ENCODE measurements around the gene HPN. TPM values are rescaled to one million over a fixed set of nuclear protein-coding genes. Genes with fewer than 3 reads are reported as not detected.

The HPN gene
- total and polyA plus RNA-seq, 2 experiments from 2014 or later: 14.0 to 17.4 TPM

DNA sequence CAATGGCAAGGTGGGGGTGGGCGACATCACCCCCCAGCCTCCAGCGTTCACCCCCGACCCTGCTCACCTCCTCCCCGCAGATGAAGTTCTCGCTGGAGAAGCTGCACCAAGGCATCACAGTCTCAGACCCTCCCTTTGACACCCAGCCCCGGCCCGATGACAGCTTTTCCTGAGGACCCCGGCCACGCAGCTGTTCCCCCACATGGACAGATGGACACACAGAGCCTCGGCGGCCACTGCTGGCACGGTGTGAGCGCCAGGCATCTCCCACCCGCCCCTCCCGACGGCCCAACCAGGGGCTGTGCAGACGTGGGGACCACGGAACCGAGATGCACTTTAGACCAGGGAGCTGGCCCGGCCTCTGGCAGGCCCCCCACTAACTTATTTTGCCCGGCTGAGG lies 15.6 kb upstream of the HPN start (continued):
- TF ChIP-seq, protein P1, sequence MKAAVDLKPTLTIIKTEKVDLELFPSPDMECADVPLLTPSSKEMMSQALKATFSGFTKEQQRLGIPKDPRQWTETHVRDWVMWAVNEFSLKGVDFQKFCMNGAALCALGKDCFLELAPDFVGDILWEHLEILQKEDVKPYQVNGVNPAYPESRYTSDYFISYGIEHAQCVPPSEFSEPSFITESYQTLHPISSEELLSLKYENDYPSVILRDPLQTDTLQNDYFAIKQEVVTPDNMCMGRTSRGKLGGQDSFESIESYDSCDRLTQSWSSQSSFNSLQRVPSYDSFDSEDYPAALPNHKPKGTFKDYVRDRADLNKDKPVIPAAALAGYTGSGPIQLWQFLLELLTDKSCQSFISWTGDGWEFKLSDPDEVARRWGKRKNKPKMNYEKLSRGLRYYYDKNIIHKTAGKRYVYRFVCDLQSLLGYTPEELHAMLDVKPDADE (IDR thresholded peaks at IDR 0.05): no peak

DNA sequence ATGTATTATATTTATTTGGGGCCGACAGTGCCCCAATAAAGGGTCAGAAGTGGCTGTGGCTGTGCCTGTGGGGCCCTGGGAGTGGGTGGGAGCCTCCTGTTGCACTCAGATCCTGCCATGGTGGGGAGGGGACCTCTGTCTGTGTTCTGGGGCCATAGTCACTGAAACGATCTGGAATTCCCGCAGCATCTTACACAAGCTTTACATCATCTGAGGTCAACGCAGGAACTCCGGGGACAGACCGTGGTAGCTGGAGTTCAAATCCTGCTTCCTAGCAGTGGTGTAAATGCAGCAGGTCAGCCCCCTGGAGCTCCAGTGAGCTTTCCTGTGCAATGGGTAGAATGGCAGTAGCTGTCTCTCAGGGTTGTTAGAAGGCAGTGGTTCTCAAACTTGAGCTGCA lies 15.1 kb upstream of the HPN start:
- Histone ChIP-seq H3K27ac (ENCODE audit: low read depth) (peak overlapping the region; percentile 59; the same call in 1 of the 2 replicates), H3K36me3 (ENCODE audit: insufficient read depth) (peaks cover 42% of the 10 kb centered on the region), H3K4me2 (no peak overlapping the region), H3F3A (replicated peaks; ENCODE audit: low read depth) (peaks cover 53% of the 10 kb centered on the region), H3K27me3 (ENCODE audit: insufficient read depth) (peaks cover 14% of the 10 kb centered on the region), H3K4me3 (no peak overlapping the region), H3K9me2 (ENCODE audit: insufficient read depth) (no peaks in the 10 kb centered on the region), H3K4me1 (ENCODE audit: insufficient read depth) (peaks cover 8% of the 10 kb centered on the region), H3K79me2 (replicated peaks; ENCODE audit: insufficient read depth) (no peaks in the 10 kb centered on the region), H2AFZ (no peak overlapping the region), H4K20me1 (replicated peaks; ENCODE audit: insufficient read depth) (peaks cover 11% of the 10 kb centered on the region; the same call in 1 of the 2 replicates)
- H3K27me3 Mint-ChIP-seq (ENCODE audit: insufficient read depth, low read depth, poor library complexity): peaks cover 26% of the 10 kb centered on the region
- H3K4me3 Mint-ChIP-seq: no peak overlapping the region
- peaks cover 3% of the 10 kb centered on the region; the same call in 1 of the 3 replicates for H3K9me3 Mint-ChIP-seq
- H3K36me3 Mint-ChIP-seq (ENCODE audit: low read depth): peaks cover 64% of the 10 kb centered on the region
- TF ChIP-seq, protein P2, sequence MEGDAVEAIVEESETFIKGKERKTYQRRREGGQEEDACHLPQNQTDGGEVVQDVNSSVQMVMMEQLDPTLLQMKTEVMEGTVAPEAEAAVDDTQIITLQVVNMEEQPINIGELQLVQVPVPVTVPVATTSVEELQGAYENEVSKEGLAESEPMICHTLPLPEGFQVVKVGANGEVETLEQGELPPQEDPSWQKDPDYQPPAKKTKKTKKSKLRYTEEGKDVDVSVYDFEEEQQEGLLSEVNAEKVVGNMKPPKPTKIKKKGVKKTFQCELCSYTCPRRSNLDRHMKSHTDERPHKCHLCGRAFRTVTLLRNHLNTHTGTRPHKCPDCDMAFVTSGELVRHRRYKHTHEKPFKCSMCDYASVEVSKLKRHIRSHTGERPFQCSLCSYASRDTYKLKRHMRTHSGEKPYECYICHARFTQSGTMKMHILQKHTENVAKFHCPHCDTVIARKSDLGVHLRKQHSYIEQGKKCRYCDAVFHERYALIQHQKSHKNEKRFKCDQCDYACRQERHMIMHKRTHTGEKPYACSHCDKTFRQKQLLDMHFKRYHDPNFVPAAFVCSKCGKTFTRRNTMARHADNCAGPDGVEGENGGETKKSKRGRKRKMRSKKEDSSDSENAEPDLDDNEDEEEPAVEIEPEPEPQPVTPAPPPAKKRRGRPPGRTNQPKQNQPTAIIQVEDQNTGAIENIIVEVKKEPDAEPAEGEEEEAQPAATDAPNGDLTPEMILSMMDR (conservative IDR thresholded peaks at IDR 0.05; ENCODE audit: low read depth in 2 of 2): no peak
- TF ChIP-seq NANOG (IDR thresholded peaks at IDR 0.05; ENCODE audit: borderline replicate concordance): no peak
- no peak for TF ChIP-seq POLR2AphosphoS5 (IDR thresholded peaks at IDR 0.05; ENCODE audit: low read depth)
- TF ChIP-seq JUNB (IDR thresholded peaks at IDR 0.05; ENCODE audit: unreplicated experiment): no peak
- no peak for TF ChIP-seq CREB1 (CRISPR knock-in tag; IDR thresholded peaks at IDR 0.05; ENCODE audit: low read depth)
- TF ChIP-seq, protein P1 (IDR thresholded peaks at IDR 0.05): no peak
- no peak for TF ChIP-seq STAT1 (IDR thresholded peaks at IDR 0.05; ENCODE audit: unreplicated experiment)
- no peak for TF ChIP-seq EZH2 (IDR thresholded peaks at IDR 0.05; ENCODE audit: low read depth, unreplicated experiment)
- no peak for TF ChIP-seq EZH2phosphoT487 (IDR thresholded peaks at IDR 0.05; ENCODE audit: unreplicated experiment)
- no peak for TF ChIP-seq ZNF114 (CRISPR knock-in tag; IDR thresholded peaks at IDR 0.05)
- TF ChIP-seq, protein P3, sequence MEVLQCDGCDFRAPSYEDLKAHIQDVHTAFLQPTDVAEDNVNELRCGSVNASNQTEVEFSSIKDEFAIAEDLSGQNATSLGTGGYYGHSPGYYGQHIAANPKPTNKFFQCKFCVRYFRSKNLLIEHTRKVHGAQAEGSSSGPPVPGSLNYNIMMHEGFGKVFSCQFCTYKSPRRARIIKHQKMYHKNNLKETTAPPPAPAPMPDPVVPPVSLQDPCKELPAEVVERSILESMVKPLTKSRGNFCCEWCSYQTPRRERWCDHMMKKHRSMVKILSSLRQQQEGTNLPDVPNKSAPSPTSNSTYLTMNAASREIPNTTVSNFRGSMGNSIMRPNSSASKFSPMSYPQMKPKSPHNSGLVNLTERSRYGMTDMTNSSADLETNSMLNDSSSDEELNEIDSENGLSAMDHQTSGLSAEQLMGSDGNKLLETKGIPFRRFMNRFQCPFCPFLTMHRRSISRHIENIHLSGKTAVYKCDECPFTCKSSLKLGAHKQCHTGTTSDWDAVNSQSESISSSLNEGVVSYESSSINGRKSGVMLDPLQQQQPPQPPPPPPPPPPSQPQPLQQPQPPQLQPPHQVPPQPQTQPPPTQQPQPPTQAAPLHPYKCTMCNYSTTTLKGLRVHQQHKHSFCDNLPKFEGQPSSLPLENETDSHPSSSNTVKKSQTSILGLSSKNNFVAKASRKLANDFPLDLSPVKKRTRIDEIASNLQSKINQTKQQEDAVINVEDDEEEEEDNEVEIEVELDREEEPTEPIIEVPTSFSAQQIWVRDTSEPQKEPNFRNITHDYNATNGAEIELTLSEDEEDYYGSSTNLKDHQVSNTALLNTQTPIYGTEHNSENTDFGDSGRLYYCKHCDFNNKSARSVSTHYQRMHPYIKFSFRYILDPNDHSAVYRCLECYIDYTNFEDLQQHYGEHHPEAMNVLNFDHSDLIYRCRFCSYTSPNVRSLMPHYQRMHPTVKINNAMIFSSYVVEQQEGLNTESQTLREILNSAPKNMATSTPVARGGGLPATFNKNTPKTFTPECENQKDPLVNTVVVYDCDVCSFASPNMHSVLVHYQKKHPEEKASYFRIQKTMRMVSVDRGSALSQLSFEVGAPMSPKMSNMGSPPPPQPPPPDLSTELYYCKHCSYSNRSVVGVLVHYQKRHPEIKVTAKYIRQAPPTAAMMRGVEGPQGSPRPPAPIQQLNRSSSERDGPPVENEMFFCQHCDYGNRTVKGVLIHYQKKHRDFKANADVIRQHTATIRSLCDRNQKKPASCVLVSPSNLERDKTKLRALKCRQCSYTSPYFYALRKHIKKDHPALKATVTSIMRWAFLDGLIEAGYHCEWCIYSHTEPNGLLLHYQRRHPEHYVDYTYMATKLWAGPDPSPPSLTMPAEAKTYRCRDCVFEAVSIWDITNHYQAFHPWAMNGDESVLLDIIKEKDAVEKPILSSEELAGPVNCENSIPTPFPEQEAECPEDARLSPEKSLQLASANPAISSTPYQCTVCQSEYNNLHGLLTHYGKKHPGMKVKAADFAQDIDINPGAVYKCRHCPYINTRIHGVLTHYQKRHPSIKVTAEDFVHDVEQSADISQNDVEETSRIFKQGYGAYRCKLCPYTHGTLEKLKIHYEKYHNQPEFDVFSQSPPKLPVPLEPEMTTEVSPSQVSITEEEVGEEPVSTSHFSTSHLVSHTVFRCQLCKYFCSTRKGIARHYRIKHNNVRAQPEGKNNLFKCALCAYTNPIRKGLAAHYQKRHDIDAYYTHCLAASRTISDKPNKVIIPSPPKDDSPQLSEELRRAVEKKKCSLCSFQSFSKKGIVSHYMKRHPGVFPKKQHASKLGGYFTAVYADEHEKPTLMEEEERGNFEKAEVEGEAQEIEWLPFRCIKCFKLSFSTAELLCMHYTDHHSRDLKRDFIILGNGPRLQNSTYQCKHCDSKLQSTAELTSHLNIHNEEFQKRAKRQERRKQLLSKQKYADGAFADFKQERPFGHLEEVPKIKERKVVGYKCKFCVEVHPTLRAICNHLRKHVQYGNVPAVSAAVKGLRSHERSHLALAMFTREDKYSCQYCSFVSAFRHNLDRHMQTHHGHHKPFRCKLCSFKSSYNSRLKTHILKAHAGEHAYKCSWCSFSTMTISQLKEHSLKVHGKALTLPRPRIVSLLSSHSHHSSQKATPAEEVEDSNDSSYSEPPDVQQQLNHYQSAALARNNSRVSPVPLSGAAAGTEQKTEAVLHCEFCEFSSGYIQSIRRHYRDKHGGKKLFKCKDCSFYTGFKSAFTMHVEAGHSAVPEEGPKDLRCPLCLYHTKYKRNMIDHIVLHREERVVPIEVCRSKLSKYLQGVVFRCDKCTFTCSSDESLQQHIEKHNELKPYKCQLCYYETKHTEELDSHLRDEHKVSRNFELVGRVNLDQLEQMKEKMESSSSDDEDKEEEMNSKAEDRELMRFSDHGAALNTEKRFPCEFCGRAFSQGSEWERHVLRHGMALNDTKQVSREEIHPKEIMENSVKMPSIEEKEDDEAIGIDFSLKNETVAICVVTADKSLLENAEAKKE (CRISPR knock-in tag; IDR thresholded peaks at IDR 0.05): no peak
- TF ChIP-seq ZNF331 (CRISPR knock-in tag; IDR thresholded peaks at IDR 0.05; ENCODE audit: low read depth): no peak
- H3K4me1 Mint-ChIP-seq: peaks cover 4% of the 10 kb centered on the region; the same call in 2 of the 3 replicates
- DNase-seq (ENCODE audit: low spot score): no peak
- ATAC-seq: no peak
- no peak overlapping the region for H3K27ac Mint-ChIP-seq

Data from GM23338 (cell line).